Limb (tissue), 2 donors: Measurements from ENCODE around the gene TMEFF2.

ENCODE experiments used
- DNase-seq, 2 donors: peaks; one replicate each; pipeline ENCODE4 v3.0.0-alpha.2; 2016; ENCODE audit errors: extremely low spot score in 2 of 2

Gene TMEFF2

DNA sequence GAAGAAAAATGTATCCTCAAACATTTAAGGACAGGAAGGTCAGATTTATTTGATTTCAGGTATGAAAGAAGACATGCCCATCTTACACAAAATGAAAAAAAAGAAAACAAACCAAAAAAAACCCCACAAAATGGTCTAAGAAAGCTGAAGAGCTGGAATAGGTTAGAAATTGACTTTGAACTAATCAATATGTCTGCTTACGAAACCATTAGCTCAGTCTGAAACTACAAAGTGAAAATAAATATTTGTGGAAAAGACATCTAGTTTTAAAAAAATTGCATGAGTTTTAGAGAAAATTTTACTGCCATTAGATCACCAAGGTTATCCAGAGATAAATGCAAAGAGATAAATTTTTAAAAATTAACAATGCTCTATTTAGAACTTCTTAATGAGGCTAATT, 125.3 kb downstream of the TMEFF2 start:
- no peak for DNase-seq

DNA sequence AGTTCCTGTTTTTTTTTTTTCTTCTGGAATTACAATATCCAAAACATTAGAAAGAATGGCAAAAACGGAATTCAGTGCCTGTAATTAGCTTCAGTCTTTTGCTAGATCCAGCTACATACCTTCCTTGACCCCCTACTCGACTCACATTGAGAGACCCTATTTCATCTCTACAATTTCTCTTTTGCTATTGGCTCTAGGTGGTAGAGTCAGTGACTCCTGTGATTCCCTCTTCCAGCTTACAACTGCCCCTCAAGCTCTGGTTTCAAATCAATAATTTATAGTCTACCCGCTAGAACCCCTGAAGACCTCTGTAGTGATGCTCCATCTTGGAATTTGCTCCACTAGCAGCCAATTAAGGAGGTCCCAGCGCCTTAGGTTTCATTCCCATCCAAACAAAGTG, 125.8 kb downstream of the TMEFF2 start:
- no peak for DNase-seq

DNA sequence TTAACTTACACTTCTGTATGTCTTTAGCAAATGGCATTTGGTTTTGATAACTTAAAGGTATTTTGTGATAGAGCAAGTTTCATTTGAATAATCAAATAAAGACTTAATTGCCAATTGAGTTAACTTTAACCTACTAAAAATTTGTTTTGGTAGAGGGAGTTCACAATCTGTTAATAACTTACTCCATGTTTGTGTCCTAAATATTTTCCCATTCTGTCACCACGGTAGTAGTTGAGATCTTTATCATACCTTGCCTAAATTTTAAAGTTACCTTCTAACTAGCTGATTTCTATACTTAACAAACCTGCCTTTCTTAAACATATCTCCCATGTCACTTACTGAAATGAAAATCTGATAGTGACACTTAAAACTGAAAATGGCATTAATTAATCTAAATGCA, 127.1 kb downstream of the TMEFF2 start:
- DNase-seq, result no peak

GRCh38 chr2:192064459-192064858, 130.3 kb downstream of the TMEFF2 start:
- DNase-seq, result no peak

DNA sequence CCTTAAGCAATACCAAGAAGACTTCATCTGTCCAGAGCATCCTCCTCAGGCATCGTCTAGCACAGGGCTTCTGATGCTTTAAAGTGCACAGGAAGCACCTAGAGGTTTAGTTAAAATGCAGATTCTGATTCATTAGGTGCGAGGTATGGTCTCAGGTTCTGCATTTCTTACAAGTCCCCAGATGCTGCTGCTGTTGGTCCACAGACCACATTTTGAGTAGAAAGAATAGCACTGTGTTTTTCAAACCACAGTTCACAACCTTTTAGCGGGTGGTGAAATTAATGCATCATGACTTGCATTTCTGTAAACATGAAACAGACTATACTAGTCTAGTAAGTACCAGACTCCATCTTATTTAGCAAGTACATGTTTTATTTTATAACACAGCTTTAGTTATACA, 134.6 kb downstream of the TMEFF2 start:
- DNase-seq, result no peak

GRCh38 chr2:192059266-192059665, 135.5 kb downstream of the TMEFF2 start:
- no peak for DNase-seq

DNA sequence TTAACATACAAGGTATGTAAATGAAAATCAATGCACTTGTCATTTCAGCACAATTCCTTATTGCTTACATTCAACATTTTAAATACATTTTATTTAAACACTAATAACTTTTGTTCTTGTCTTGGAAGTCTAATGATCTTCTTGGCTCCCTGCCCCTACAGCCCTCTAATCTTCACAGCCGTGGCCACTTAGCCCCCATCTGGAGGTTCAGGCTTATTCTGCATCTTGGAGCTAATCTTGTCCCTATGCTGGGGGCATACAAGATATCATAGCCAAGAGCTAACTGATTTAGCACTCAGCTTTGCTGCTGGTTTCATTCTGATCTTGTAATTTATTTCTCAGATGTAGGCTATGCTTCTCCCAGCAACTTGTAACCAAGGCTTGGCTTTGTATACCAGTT, 140.8 kb downstream of the TMEFF2 start:
- no peak for DNase-seq

DNA sequence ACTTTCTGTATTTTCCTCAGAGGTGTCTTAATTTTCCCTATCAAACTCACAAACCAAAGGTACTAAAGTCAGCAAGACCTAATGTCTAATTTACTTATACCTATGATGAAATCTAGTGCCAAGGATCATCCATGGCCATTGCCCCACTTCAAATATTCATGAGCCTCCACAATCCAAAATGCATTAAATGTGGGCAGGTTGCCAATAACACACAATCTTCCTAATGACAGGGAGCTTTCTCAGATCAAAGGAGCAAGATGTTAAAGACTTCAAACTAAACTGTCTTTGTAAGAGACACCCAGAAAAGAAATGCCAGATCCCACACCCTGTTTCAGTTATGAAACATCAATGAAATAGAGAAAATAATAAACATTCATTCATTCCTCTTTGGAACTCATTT, 143.2 kb downstream of the TMEFF2 start:
- no peak for DNase-seq

- no peak for DNase-seq
Measured at GRCh38 chr2:192049362-192049761, 145.4 kb downstream of the TMEFF2 start.

GRCh38 chr2:192047315-192048107, 147.2 kb downstream of the TMEFF2 start:
- no peak for DNase-seq

DNA sequence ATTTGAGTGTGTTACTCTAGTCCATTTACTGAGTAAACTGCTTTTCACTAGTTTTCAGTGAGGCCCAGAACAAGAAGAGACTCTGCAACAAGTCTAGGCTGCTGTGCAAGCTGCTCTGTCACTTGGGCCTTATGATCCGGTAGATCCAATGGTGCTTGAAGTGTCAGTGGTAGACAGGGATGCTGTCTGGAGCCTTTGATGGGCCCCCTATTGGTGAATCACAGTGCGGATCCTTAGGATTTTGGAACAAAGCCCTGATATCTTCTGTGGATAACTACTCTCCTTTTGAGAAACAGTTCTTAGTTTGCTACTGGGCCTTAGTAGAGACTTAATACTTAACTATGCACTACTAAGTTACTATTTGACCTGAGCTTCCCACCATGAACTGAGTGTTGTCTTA, 150.2 kb downstream of the TMEFF2 start:
- no peak for DNase-seq

- DNase-seq, result no peak
Measured at GRCh38 chr2:192043216-192043870, 151.4 kb downstream of the TMEFF2 start.

GRCh38 chr2:192042126-192042525, 152.6 kb downstream of the TMEFF2 start:
- no peak for DNase-seq

DNA sequence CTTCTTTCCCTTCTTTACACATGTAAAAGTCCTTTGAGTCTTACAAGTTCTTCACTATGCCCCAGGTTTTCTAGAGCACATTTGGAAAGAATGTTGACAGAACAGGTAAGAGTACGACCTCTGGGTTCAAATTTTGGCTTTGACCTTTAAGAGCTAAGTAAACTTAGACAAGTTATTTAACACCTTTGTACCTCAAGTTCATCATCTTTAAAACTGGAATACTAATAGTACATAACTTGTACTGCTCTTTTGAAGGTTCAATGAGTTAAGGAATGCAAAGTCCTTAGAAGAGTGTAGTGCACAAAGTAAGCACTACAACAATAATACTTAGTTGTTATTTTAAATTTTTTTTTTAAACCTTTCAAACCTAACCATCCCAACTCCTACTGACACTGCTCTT, 156.6 kb downstream of the TMEFF2 start:
- no peak for DNase-seq

GRCh38 chr2:192035731-192036442, 158.8 kb downstream of the TMEFF2 start:
- no peak for DNase-seq

GRCh38 chr2:192030856-192031255, 163.9 kb downstream of the TMEFF2 start:
- no peak for DNase-seq

DNA sequence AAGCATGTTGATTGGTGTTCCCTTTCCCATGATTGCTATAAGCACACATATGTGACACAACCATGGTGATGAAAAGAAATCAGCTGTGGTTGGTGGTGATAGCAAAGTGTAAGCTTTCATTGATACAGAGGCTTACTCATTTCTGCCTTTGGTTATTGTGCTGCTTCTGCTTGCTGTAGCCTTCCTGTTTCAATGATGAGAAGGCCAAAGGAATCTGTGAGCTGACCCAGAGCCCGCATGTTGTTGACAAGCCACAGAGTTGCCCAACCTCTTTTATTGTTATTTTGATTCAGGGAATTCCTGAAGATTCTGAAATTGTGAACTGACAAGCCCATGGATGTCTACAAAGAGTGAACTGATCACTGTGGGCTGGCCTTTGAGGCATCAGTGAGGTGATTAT, 164.4 kb downstream of the TMEFF2 start:
- no peak for DNase-seq

GRCh38 chr2:192029089-192029488, 165.6 kb downstream of the TMEFF2 start:
- DNase-seq, result no peak

DNA sequence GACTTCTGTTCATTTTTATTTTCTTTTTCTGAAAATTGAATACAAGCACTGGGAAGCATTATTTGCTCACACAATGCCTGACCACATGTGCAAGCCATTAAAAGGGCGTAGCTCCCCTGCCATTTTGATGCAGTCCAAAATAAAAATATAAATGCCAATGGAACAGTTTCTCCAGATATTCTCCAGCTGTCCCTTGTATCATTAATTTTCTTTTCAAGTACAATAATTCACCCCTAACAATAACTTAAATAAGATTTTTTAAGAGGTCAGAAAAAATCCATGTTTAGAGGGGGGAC, 168.0 kb downstream of the TMEFF2 start:
- no peak for DNase-seq

- no peak for DNase-seq
Measured at GRCh38 chr2:192026059-192026824, 168.5 kb downstream of the TMEFF2 start.

DNA sequence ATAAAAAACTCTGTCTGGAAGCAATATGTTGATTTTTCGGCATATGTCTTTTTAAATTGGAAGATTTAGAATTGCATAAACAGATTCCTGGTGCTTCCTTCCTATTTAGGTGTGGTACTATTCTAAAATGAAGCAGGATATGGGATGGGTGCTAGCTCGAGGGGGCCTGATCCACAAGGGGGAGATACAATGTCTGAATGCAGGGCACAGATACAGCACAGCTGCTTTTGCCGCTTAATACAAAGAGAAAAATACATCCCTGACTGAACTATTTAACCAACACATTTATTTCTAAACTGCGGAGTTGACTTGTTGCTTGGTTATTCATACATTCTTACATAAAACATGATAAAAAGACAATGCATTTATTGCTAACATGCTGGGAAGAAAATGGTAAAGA, 169.1 kb downstream of the TMEFF2 start:
- no peak for DNase-seq

GRCh38 chr2:192023006-192023405, 171.7 kb downstream of the TMEFF2 start:
- DNase-seq, result no peak
